Measurements from ENCODE around the gene XPR1.

The XPR1 gene

GRCh38 chr1:180919183-180919700 lies 287.4 kb downstream of the XPR1 start:
- DNase-seq, result no peak

GRCh38 chr1:180920193-180920592 lies 288.4 kb downstream of the XPR1 start:
- DNase-seq, result no peak

DNA sequence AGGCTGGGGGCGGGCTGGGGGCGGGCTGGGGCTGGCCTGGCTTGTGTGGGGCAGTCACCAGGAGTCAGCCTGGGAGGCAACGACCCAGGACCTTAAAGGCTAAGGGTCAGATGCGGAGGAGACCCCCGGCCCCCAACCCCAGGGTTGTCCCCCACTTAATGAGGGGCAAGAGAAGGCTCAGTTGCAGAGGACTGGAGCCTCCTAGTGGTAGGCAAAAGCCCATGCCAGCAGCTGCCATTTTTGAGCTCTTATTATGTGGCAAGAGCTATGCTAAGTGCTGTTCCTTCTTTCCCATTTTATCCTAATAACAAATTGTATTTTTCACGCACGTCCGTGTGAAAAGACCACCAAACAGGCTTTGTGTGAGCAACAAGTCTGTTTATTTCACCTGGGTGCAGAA lies 288.9 kb downstream of the XPR1 start:
- no peak for DNase-seq

- no peak for DNase-seq
Observed at GRCh38 chr1:180921386-180921785, 289.6 kb downstream of the XPR1 start.

GRCh38 chr1:180921891-180922630 lies 290.2 kb downstream of the XPR1 start:
- DNase-seq, result no peak

DNA sequence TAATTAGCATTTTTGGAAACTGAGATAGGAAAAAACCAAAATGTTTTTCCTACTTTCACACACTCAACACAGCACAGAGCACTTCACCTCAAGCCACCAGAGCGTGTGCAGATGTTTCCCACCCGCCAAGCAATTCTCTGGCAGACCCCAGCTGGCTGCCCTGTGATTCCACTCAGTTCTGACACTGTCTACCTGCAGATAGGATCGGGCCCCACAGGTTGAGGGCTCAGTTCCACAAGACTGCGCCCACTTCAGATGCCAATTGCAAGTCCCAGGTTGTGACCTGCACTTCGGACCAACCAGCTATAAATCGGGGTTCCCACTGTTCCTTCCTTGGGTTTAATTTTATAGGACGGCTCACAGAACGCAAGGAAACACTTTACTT lies 290.8 kb downstream of the XPR1 start:
- DNase-seq, result no peak

DNA sequence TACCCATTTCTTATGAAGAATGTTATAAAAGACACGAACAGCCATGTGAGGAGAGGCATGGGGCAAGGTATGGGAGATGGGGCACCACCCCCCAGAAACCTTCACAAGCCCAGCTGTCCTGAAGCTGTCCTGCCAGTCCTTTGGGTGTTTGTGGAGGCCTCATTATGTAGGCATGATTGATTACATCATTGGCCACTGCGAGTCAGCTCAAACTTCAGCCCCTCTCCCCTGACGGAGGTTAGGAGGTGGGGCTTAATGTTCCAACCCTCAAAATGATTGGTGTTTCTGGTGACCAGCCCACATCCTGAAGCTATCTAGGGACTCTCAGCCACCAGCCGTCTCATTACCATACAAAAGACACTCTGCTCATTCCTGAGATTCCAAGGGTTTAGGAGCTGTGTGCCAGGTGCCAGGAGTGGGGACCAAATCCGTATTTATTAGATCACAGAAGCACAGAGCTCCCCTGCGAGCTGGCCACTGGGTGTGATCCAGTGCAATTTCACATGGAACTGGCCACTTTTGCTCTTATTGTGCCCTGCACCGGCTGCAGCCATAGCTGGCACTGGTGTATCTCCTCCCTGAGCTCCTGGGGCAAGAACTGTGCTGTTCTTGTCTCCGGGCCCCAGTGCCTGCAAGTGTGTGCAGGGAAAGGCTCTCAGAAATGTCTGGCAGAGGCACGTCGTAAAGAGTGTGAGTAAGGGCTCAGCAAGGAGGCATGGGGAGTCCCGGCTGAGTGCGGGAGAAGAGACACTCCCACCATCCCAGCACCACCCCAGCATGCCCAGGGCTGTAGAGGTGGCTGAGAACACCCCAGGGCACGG lies 291.4 kb downstream of the XPR1 start:
- DNase-seq, result no peak

GRCh38 chr1:180923887-180924286 lies 292.1 kb downstream of the XPR1 start:
- no peak for DNase-seq

DNA sequence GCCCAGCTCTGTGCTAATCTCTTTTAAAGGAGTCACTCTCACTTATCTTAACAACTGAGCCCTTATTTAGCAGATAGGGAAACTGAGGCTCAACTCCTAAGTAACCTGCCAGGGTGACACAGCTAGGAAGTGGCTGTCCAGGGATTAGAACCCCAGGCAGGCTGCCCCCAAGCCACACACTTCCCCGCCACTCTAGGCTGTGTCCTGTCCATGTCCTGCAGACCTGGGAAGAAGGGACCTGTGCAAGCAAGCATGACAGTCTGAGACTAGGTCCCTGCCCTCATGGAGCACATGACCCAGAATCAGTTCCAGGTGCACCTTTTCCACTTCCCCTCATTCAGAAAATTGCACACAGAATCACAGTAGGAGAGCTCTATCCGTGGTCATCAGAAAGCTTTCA lies 293.1 kb downstream of the XPR1 start:
- DNase-seq, result no peak

DNA sequence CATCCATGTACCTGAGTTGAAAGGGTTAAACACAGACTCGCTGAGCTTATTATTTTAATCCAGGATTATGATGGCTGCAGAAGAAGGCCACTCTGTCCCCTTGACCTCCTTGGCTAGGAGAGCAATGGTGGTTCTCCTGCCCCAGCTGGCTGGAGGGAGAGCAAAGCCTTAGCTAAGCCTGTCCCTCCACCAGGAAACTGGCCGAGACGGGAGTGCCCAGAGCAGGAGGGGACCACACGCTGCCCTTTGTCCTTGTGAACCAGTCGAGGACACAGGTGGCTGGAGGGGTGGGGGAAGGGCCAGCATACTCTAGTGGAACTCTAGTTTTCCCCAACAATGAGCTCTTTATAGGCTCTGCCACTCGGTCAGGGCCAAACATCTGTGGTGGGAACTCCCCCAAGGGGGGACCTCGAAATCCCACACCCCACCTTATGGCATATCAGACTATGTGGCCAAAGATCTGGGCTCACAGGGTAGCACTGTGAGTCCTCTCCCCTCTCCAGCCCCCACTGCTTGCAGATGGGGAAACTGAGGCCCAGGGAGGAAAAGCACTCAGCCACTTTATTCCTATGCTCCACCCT lies 293.7 kb downstream of the XPR1 start:
- DNase-seq, result no peak

DNA sequence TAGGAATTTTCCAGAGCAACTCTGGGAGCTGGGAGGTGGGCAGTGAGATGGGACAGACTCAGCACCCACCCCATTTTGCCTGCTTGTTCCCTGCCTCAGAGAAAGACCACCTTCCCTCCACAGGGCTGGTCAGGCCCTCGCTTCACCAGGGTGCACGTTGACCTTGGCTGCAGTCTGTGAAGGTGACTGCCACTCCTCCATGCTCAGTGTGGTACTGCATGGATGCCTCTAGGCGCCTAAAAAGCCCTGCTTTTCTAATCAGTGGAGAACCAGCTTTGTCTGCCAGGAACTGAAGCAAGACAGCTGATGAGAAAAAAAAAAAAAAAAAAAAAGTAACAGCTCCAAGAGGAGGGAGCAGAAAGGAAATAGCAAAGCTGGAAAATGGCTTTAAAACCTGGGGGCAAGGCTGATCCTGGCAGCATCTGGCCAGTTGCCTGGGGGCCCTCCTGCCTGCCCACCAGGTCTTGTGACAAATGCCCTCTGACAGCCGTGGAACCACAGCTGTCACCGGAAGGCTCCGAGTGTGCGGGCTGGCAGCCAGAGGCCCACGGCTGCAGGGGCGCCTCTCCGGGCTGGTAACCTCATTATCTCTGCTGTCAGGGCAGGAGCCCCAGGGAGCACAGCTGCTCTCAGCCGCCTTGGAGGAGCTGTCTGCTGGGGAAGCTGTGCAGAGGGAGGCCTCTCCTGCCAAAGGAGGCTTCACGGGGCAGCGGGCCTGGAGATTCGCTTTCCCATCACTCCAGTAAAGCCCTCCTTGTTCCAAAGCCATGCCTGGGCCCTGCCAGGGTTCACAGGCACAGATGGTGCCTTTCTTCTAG lies 294.6 kb downstream of the XPR1 start:
- DNase-seq, result no peak

DNA sequence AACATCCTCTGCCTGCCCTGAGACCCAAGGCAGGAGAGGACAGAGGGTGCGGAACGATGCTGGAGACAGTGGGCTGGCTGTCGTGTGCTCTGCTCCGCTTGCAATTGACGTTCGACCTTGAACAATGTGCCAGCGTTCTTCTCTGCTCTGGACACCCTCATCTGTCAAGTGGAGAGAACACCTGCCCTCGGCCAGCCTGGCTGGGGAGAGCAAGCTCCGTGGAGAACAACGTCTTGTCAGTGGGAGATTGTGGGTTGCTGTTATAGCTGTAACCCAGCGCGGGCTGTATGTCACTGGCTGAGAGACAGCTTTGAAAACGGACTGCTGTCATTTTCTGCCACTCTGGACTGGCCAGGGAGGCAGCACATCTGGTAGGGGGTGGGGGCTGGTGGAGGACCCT lies 295.5 kb downstream of the XPR1 start:
- DNase-seq, result no peak

GRCh38 chr1:180927841-180928240 lies 296.0 kb downstream of the XPR1 start:
- no peak for DNase-seq

DNA sequence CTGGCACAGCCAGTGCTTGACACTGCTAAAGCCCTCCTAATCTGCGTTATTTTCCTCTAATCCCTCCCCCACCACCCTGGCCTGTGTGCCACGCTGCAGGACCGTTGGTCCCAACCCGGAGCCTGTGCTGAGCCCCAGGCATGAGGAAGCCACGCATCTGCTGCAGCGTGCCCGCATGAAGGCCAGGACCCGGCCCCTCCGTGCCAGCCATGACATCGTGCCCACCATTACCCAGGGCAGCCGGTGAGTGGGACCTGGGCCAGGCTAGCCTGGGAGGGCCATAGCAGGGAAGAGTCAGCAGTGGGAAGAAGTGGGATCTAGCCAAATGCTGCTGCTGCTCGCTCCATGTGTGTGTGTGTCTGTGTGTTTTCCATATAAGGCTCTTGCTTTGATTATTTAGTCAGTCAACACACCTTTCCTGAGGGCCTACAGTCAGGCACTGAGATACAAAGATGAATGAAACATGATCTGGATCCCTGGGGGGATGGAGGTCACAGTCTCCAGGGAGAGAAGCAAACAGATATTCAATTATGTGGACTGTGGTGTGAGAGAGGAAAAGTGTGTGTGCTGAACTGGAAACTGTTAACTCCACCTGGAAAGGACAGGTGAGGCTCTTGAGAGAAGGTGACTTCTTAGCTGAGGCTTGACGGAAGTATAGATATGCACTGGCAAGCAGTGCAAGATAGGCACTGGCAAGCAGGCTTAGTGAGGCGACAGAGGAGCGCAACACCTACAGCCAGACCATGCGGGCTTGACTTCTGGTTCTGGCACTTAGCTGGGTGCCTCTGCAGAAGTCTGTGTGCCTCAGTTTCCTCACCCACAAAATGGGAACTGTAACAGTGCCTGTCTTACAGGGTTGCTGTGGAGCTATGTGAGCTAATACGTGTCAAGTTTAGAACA lies 296.8 kb downstream of the XPR1 start:
- no peak for DNase-seq

DNA sequence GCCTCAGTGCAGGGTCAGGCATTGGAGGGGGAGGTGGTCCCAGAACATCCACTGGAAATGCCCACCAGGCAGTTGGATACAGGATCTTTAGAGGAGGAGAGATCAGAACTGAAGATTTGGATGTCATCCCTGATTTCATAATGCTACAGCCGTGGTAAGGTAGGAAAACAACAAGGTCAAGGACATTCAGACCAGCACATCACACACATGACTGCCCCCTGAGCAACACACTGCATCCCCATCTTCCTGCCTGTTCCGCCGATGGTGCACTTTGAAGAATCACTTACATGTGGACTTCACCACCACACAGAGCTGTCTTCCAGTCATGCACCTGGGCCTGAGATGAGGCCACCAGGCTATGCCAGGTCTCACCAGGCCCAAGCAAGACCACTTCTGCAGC lies 297.6 kb downstream of the XPR1 start:
- DNase-seq, result no peak

- DNase-seq, result no peak
Observed at GRCh38 chr1:180930687-180931086, 298.9 kb downstream of the XPR1 start.

DNA sequence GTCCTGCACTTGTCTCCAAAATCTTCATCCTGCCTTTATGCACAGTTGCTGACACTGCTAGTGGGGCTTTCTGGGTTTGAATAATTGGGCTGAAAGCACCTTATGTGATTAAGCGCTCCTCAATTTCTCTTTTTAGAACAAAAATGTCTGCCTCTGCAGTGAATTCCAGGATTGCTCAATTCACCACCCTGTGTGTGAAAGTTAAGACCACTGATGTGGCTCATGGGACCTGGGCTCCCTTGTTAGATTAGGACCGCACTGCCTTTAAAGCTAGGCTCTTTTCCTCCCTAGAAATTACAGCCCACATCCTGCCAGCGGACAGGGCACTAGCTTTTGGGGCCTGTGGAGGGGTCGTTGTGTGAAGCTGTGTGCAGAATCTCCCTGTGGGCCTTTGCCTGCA lies 299.7 kb downstream of the XPR1 start:
- no peak for DNase-seq

- no peak for DNase-seq
Observed at GRCh38 chr1:180932378-180932777, 300.6 kb downstream of the XPR1 start.

GRCh38 chr1:180933141-180933540 lies 301.3 kb downstream of the XPR1 start:
- no peak for DNase-seq

DNA sequence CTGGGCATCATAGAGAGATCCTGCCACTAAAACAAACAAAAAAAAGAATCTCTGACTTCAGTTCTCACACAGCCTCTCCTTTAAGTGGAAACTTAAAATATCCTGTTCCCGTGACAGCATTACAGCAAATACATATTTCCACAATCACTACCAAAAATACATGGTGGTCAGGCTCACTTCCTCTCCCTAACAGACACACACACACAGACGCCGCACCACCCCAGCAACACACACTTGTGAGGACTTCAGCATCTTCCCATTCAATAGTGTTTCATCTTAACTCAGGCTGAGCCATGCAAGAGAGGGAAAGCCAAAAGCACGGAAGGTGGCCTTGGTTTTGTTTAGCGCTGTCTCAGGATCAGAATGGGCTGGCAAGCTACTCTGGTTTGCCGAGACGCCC lies 302.7 kb downstream of the XPR1 start:
- DNase-seq, result no peak

GRCh38 chr1:180935326-180936109 lies 303.7 kb downstream of the XPR1 start:
- no peak for DNase-seq

All from AML-193 (cell line).